SU-DHL-6 (cell line): ENCODE measurements around the gene CTDSPL2.

Experiments
- CTCF ChIP-seq: fragments of 200-600 bp; sonication (generic); IDR thresholded peaks from one replicate; pipeline ENCODE4 v1.5.1; 2017; ENCODE audit warnings: antibody characterized with exemption, mild to moderate bottlenecking, low read length, moderate library complexity; ENCODE audit not compliant: insufficient read depth, poor library complexity, severe bottlenecking
- EZH2phosphoT487 ChIP-seq: fragments of 200-600 bp; sonication (generic), shearing (Covaris generic); conservative IDR thresholded peaks from 2 replicates; pipeline ENCODE4 v1.6.1; 2018; ENCODE audit warnings: mild to moderate bottlenecking, antibody characterized with exemption, low read length, moderate library complexity, mixed read lengths

GRCh38 chr15:44435893-44436667 is 8.7 kb downstream of the CTDSPL2 start:
- TF ChIP-seq CTCF = no peak
- TF ChIP-seq EZH2phosphoT487 = no peak
